Ovary (tissue), 9 donors: ENCODE results near the gene STIL. TPM values are rescaled to one million over a fixed set of nuclear protein-coding genes. Genes with fewer than 3 reads are reported as not detected.

Source experiments
- DNase-seq, 5 donors: peaks; one replicate each; pipeline ENCODE4 v3.0.0-alpha.2; 2019 to 2020
- H3K27ac ChIP-seq, 2 donors: fragments of 200-600 bp; one replicate each; pipeline versions ENCODE4 v1.5.1 to v1.8.0; 2019 to 2022
- H3K27me3 ChIP-seq: fragments of 200-600 bp; one replicate; pipeline ENCODE4 v1.8.0; 2022
- H3K36me3 ChIP-seq: fragments of 200-600 bp; sonication (generic); one replicate; pipeline ENCODE4 v1.5.1; 2019
- H3K4me1 ChIP-seq: one replicate; pipeline ENCODE4 v1.8.1; 2013; ENCODE audit warnings: mild to moderate bottlenecking, moderate library complexity; ENCODE audit not compliant: insufficient read depth
- H3K4me3 ChIP-seq: fragments of 200-600 bp; sonication (generic); one replicate; pipeline ENCODE4 v1.5.1; 2017
- H3K9me3 ChIP-seq, 2 donors: fragments of 200-600 bp in 1 of 2; sonication (generic) in 1 of 2; one replicate each; pipeline versions ENCODE4 v1.5.1 to v1.8.1; 2013 to 2019; ENCODE audit warnings: mild to moderate bottlenecking in 1 of 2, moderate library complexity in 1 of 2
- EP300 ChIP-seq: sonication (generic); formaldehyde crosslinking; IDR thresholded peaks from one replicate; pipeline ENCODE4 v1.6.1; 2017; ENCODE audit warnings: antibody characterized with exemption
- POLR2A ChIP-seq: fragments of 450-650 bp; IDR thresholded peaks from one replicate; pipeline ENCODE4 v1.6.1; 2017; ENCODE audit warnings: antibody characterized with exemption, mild to moderate bottlenecking, moderate library complexity
- WGBS, 3 donors: extraction: QIAGEN DNeasy Blood & Tissue Kit in 1 of 3; methylation state at CpG; one replicate each; pipeline versions ENCODE4 v1.1.5 to v1.1.7; 2013 to 2017; 5-methylcytosine and 5-hydroxymethylcytosine counted together
- intact Hi-C, 4 donors: fragments of 100-400 bp; cut with DNase I; formaldehyde crosslinking; loops; one replicate each; pipeline versions ENCODE4 v1.11.0 to v1.15.1; 2022 to 2023
- polyA plus RNA-seq, 2 donors: library from polyadenylated mRNA; stranded (reverse); fragments of 200-250 nt in 1 of 2; fragments of 350-450 nt in 1 of 2; fragmentation: Illumina TruSeq in 1 of 2; extraction: RNeasy Lipid Tissue Mini Kit (QIAGEN cat#74804) in 1 of 2; gene quantifications; one replicate each; pipeline ENCODE4 v1.2.3, GENCODE V29; 2013 to 2014
- total RNA-seq, 7 donors: library from RNA; depleted of rRNA in 2 of 7; stranded (reverse); fragments of >200 nt in 2 of 7; fragmentation: NEBNext Ultra II Directional in 3 of 7; extraction: Animal tissue kit (Norgen Biotek cat#: 25700) in 3 of 7; gene quantifications; one replicate each; pipeline versions ENCODE4 v1.1.0 to v1.2.4, GENCODE V29; 2016 to 2023
- TF ChIP-seq, protein P1 (sequence below), 3 donors: fragments of 450-650 bp in 2 of 3; fragments of 200-600 bp in 1 of 3; IDR thresholded peaks; one replicate each; pipeline versions ENCODE4 v1.5.1 to v1.8.0; 2016 to 2022; ENCODE audit warnings: antibody characterized with exemption in 3 of 3, mild to moderate bottlenecking in 1 of 3
- donor health status: DM: no; HTN: no; CAD: no; lungs with moderate emphysema.
- donor health status: DM: no; HTN: no; CAD: no.
- donor health status: Bipolar disorder and iron deficiency.
- donor health status: DM: yes; HTN: yes; CAD: no.
- donor health status: DM: no; HTN: no; CAD: no.
- donor health status: DM: yes; HTN: yes; CAD: no.

The STIL gene
- total and polyA plus RNA-seq, 9 donors = 0.60 to 2.3 (median 1.0) TPM

DNA sequence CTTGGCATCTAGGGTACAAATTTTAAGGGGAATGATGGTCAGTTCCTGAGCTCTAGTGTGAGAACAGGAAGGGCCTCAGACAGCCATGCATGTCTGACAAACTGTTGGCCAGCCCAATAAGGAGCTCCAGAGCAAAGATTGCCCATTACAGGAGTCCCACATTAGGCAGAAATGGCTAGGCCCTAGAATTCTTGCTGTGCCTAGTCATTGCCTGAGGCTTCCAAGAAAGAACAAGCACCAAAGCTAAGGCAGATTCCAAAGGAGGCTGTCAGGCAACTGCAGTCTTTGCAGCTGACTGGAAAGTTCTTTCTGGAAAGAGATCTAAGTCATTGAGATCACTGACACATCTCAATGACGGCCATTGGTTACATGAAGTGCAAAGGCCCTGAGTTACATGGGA, 3.9 kb upstream of the STIL start:
- no peaks in the 10 kb centered on the region for H3K9me3 ChIP-seq
- H3K4me3 ChIP-seq = no peak overlapping the region
- DNase-seq = no peak
- H3K27ac ChIP-seq = no peak overlapping the region
- no peak for TF ChIP-seq EP300
- TF ChIP-seq, protein P1, sequence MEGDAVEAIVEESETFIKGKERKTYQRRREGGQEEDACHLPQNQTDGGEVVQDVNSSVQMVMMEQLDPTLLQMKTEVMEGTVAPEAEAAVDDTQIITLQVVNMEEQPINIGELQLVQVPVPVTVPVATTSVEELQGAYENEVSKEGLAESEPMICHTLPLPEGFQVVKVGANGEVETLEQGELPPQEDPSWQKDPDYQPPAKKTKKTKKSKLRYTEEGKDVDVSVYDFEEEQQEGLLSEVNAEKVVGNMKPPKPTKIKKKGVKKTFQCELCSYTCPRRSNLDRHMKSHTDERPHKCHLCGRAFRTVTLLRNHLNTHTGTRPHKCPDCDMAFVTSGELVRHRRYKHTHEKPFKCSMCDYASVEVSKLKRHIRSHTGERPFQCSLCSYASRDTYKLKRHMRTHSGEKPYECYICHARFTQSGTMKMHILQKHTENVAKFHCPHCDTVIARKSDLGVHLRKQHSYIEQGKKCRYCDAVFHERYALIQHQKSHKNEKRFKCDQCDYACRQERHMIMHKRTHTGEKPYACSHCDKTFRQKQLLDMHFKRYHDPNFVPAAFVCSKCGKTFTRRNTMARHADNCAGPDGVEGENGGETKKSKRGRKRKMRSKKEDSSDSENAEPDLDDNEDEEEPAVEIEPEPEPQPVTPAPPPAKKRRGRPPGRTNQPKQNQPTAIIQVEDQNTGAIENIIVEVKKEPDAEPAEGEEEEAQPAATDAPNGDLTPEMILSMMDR (IDR thresholded peaks at IDR 0.05) = no peak
- TF ChIP-seq POLR2A = no peak
- intact Hi-C loops = no loop called here
- H3K36me3 ChIP-seq = no peaks in the 10 kb centered on the region
- H3K27me3 ChIP-seq = no peaks in the 10 kb centered on the region
- WGBS, 3 donors = 63 to 86% (median 81%) methylated on average over 1 of the region's 1 CpG
- peaks cover 3% of the 10 kb centered on the region for H3K4me1 ChIP-seq

DNA sequence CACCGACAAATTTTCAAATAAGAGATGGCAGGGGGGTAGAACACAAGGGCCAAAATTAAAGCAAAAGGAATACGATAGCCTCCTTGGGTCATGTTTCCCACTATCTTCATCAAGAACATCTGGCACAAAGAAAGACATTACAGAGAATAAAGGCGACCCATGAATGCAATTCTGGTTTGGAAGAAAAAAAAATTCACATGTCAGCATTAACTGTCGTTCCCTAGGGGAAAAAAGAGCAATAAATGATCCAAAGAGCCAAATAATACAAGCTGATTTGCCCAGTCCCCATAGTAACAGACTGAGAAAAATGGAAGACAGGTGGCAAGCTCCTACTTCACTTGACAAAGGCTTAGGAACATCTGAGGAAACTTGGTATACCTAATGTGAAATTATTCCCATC, 4.5 kb downstream of the STIL start:
- TF ChIP-seq POLR2A = no peak
- TF ChIP-seq, protein P1 (IDR thresholded peaks at IDR 0.05) = no peak
- TF ChIP-seq EP300 = no peak
- DNase-seq = no peak
- intact Hi-C loops = no loop called here

DNA sequence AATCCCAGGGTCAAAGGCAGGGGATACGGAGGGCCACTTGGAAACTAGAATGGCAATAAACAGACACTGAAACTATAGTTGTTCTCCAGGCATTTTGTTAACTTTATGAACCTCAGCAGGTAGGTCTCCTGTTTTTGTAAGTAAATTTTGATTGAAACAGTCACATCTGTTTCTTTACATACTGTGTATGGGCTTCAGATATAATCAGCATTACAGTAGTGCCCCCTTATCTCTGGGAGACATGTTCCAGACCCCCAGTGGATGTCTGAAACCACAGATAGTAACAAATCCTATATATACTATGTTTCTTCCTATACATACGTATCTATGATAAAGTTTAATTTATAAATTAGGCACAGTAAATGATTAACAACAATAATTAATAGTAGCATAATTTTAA, 11.5 kb downstream of the STIL start:
- H3K4me1 ChIP-seq = no peaks in the 10 kb centered on the region
- intact Hi-C loops = no loop called here

More for the DNA sequence above, 4.5 kb downstream of the STIL start:
- Histone ChIP-seq H3K4me1 (peaks cover 3% of the 10 kb centered on the region), H3K27me3 (no peaks in the 10 kb centered on the region), H3K4me3 (no peak overlapping the region), H3K27ac (no peak overlapping the region), H3K36me3 (no peaks in the 10 kb centered on the region), H3K9me3 (no peaks in the 10 kb centered on the region)
- WGBS, 3 donors = 83 to 88% (median 84%) methylated on average over 4 of the region's 4 CpGs

DNA sequence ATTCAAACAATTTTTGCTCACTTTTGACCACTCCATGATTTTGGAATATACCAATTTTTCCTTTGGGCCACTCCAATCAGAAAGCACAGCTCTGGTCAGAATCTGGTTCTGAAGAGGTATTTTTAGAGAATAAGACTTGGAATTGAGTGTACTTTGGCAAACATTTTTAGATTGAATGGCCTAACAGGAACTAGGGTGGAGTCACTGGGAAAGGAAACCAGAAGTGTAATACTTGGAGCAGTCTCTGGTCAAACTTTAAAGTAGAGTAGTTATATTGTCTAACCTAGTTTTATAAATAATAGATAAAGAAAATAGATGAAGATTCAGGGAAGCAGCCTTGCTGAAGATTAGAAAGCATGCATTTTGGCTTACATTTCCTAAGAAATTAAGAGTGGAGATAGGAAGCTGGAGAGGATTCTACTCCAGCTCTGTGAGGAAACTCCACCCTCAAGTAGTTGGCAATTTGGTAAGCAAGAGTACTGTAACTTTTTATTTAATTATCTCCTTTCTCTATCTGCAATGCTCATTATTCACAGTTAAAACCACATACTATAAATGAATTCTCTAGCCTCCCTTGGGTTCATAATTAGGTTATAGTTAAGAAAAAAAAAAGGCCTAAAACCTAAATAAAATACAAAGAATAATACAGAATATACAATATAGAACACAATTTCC, 15.8 kb downstream of the STIL start:
- H3K27me3 ChIP-seq = no peaks in the 10 kb centered on the region
- no peak for DNase-seq
- H3K36me3 ChIP-seq = no peaks in the 10 kb centered on the region
- H3K4me3 ChIP-seq = no peak overlapping the region
- intact Hi-C loops = no loop called here
- TF ChIP-seq, protein P1 (IDR thresholded peaks at IDR 0.05) = no peak
- no peak for TF ChIP-seq EP300
- no peak for TF ChIP-seq POLR2A
- H3K4me1 ChIP-seq = no peaks in the 10 kb centered on the region
- H3K9me3 ChIP-seq = no peaks in the 10 kb centered on the region
- H3K27ac ChIP-seq = no peak overlapping the region

More for the DNA sequence above, 11.5 kb downstream of the STIL start:
- WGBS, 3 donors = 95 to 98% (median 97%) methylated on average over 2 of the region's 2 CpGs
- Histone ChIP-seq H3K27me3 (no peaks in the 10 kb centered on the region), H3K4me3 (no peak overlapping the region), H3K9me3 (no peaks in the 10 kb centered on the region), H3K36me3 (no peaks in the 10 kb centered on the region), H3K27ac (no peak overlapping the region)
- no peak for DNase-seq
- TF ChIP-seq, protein P1 (IDR thresholded peaks at IDR 0.05) = no peak
- TF ChIP-seq POLR2A (no peak), EP300 (no peak)
